WTC11 (cell line): ENCODE data around the gene CHST6. TPM values are rescaled to one million over a fixed set of nuclear protein-coding genes. Genes with fewer than 3 reads are reported as not detected.
"Not testable (repeated sequence)": the region's sequence is repeated elsewhere in the genome, so short reads cannot be mapped to it uniquely, and the experiment has no call there.

Source experiments
- ATAC-seq: fragments of 200-7000 bp; cut with Tn5 transposase; 2 replicates; pipeline ENCODE4 v1.10.0; 2021; ENCODE audit warnings: mild to moderate bottlenecking, moderate library complexity
- CTCF ChIA-PET: fragments of 300-600 bp; sonication (Branson Sonifier 250); formaldehyde crosslinking; loops from one replicate; lab custom pipeline; 2021; ENCODE audit warnings: antibody characterized with exemption; lab: Charles Lee
- POLR2A ChIA-PET: fragments of 350-600 bp; sonication (Branson Sonifier 250); formaldehyde crosslinking; loops from one replicate; lab custom pipeline; 2021; ENCODE audit warnings: antibody characterized with exemption; lab: Charles Lee
- DNase-seq: peaks from one replicate; pipeline ENCODE4 v3.0.0; 2021; ENCODE audit warnings: low spot score
- H3K27ac Mint-ChIP-seq: 2 replicates; pipeline ENCODE4 v1.8.0; 2021; ENCODE audit warnings: mixed read lengths
- H3K27me3 Mint-ChIP-seq: 2 replicates; pipeline ENCODE4 v1.8.0; 2021; ENCODE audit warnings: low read depth, mild to moderate bottlenecking, moderate library complexity, mixed read lengths
- H3K36me3 Mint-ChIP-seq: 2 replicates; pipeline ENCODE4 v1.8.0; 2021; ENCODE audit warnings: mixed read lengths
- H3K4me1 Mint-ChIP-seq: 2 replicates; pipeline ENCODE4 v1.8.0; 2022; ENCODE audit warnings: mixed read lengths
- H3K4me3 Mint-ChIP-seq: 2 replicates; pipeline ENCODE4 v1.8.0; 2021; ENCODE audit warnings: mild to moderate bottlenecking, moderate library complexity, mixed read lengths
- H3K9me3 Mint-ChIP-seq: 2 replicates; pipeline ENCODE4 v1.8.0; 2021; ENCODE audit warnings: mixed read lengths
- E2F4 ChIP-seq: sonication (generic); formaldehyde crosslinking; IDR thresholded peaks from 2 replicates; pipeline ENCODE4 v1.8.1; 2022; ENCODE audit warnings: low read depth, mild to moderate bottlenecking, moderate library complexity, missing genetic modification reagents, borderline replicate concordance
- GABPB1 ChIP-seq: sonication (generic); formaldehyde crosslinking; IDR thresholded peaks from 2 replicates; pipeline ENCODE4 v1.8.1; 2023; ENCODE audit warnings: mild to moderate bottlenecking, missing genetic modification reagents
- GTF2I ChIP-seq: fragments of 250-450 bp; sonication (Bioruptor Pico); conservative IDR thresholded peaks from 2 replicates; pipeline ENCODE4 v1.4.0; 2021; ENCODE audit warnings: mild to moderate bottlenecking
- HMGXB4 ChIP-seq: sonication (generic); formaldehyde crosslinking; IDR thresholded peaks from 2 replicates; pipeline ENCODE4 v1.8.1; 2023; ENCODE audit warnings: mild to moderate bottlenecking, moderate library complexity, missing genetic modification reagents
- IRF1 ChIP-seq: sonication (generic); formaldehyde crosslinking; IDR thresholded peaks from 2 replicates; pipeline ENCODE4 v1.8.0; 2023; ENCODE audit warnings: missing genetic modification reagents
- KAT7 ChIP-seq: sonication (generic); formaldehyde crosslinking; IDR thresholded peaks from 2 replicates; pipeline ENCODE4 v1.8.1; 2023; ENCODE audit warnings: missing genetic modification reagents, mild to moderate bottlenecking, borderline replicate concordance
- MXD4 ChIP-seq: fragments of 250-450 bp; sonication (Bioruptor Pico); IDR thresholded peaks from 2 replicates; pipeline ENCODE4 v1.8.0; 2021; ENCODE audit warnings: mild to moderate bottlenecking, moderate library complexity, borderline replicate concordance
- NFATC4 ChIP-seq: fragments of 250-450 bp; sonication (Bioruptor Pico); IDR thresholded peaks from 2 replicates; pipeline ENCODE4 v1.9.0; 2021; ENCODE audit warnings: mild to moderate bottlenecking
- NFYB ChIP-seq: sonication (generic); formaldehyde crosslinking; conservative IDR thresholded peaks from 2 replicates; pipeline ENCODE4 v1.8.0; 2022; ENCODE audit warnings: low read depth, missing genetic modification reagents
- PRDM15 ChIP-seq: sonication (generic); formaldehyde crosslinking; IDR thresholded peaks from 2 replicates; pipeline ENCODE4 v1.8.0; 2022; ENCODE audit warnings: missing genetic modification reagents
- RELA ChIP-seq: sonication (generic); formaldehyde crosslinking; IDR thresholded peaks from 2 replicates; pipeline ENCODE4 v1.8.1; 2022; ENCODE audit warnings: missing genetic modification reagents, mild to moderate bottlenecking, borderline replicate concordance
- RORB ChIP-seq: fragments of 250-450 bp; sonication (Bioruptor Pico); IDR thresholded peaks from 2 replicates; pipeline ENCODE4 v1.9.0; 2021; ENCODE audit warnings: mild to moderate bottlenecking
- ZNF121 ChIP-seq: sonication (generic); formaldehyde crosslinking; IDR thresholded peaks from 2 replicates; pipeline ENCODE4 v1.8.0; 2023; ENCODE audit warnings: missing genetic modification reagents
- ZNF263 ChIP-seq: sonication (generic); formaldehyde crosslinking; IDR thresholded peaks from 2 replicates; pipeline ENCODE4 v1.8.1; 2022; ENCODE audit warnings: low read depth, mild to moderate bottlenecking, moderate library complexity, missing genetic modification reagents
- total RNA-seq: library from RNA; stranded (reverse); gene quantifications from 3 replicates; pipeline ENCODE4 v1.2.3, GENCODE V29; 2021

The CHST6 gene
- total RNA-seq, 1 experiment from 2014 or later = 20.2 TPM

- no peak for ATAC-seq
- 0 out of 2 replicates have a peak overlapping the region, but pooled peaks have one; percentile 29 for H3K27ac Mint-ChIP-seq
These were observed 65.4 kb downstream of the CHST6 start for GRCh38 chr16:75429621-75430403.

GRCh38 chr16:75426524-75426923 is 68.7 kb downstream of the CHST6 start:
- DNase-seq, ATAC-seq: not testable (repeated sequence)
- CTCF ChIA-PET = interaction anchor here (1.4 kb wide), 1 partner anchor 90 kb away, joined by 3 read pairs; no protein-coding TSS in a partner anchor

More at GRCh38 chr16:75429621-75430403, 65.4 kb downstream of the CHST6 start:
- Mint-ChIP-seq H3K27me3 (0 out of 2 replicates have a peak, but pooled peaks cover 2% of the 10 kb centered on the region), H3K9me3 (no peaks in the 10 kb centered on the region), H3K4me1 (peaks cover 30% of the 10 kb centered on the region), H3K4me3 (no peak overlapping the region; the same call in 1 of the 2 replicates)
- DNase-seq = no peak
- TF ChIP-seq GABPB1 (CRISPR knock-in tag) = no peak
- no peak for TF ChIP-seq IRF1 (CRISPR knock-in tag)
- no peak for TF ChIP-seq ZNF121
- no peak for TF ChIP-seq MXD4 (CRISPR knock-in tag)
- no peak for TF ChIP-seq KAT7 (CRISPR knock-in tag)
- no peak for TF ChIP-seq NFATC4 (CRISPR knock-in tag)
- TF ChIP-seq, all 79 proteins: peak for 0
- ChIA-PET CTCF (interaction anchor here (0.7 to 1.1 kb wide), 2 partner anchors 196 to 567 kb away, joined by 3 read pairs; no protein-coding TSS in a partner anchor), POLR2A (interaction anchor here (0.6 kb wide), 1 partner anchor 10 kb away, joined by 5 read pairs; no protein-coding TSS in a partner anchor)
- peaks cover 7% of the 10 kb centered on the region for H3K36me3 Mint-ChIP-seq

GRCh38 chr16:75424105-75424762 is 71.0 kb downstream of the CHST6 start:
- ATAC-seq = not testable (repeated sequence)
- H3K27ac Mint-ChIP-seq = peak overlapping the region; percentile 80; the same call in 1 of the 2 replicates
- CTCF ChIA-PET = interaction anchor here (1.2 kb wide), 1 partner anchor 39 kb away, joined by 3 read pairs; no protein-coding TSS in a partner anchor

More at GRCh38 chr16:75426524-75426923, 68.7 kb downstream of the CHST6 start:
- H3K27me3 Mint-ChIP-seq, H3K36me3 Mint-ChIP-seq, POLR2A ChIA-PET, H3K9me3 Mint-ChIP-seq, H3K4me3 Mint-ChIP-seq: not testable (repeated sequence)
- Mint-ChIP-seq H3K27ac (peak overlapping the region; percentile 65; the same call in 1 of the 2 replicates), H3K4me1 (peaks cover 33% of the 10 kb centered on the region)

GRCh38 chr16:75423723-75424104 is 71.5 kb downstream of the CHST6 start:
- Mint-ChIP-seq H3K9me3 (no peaks in the 10 kb centered on the region), H3K4me3 (no peak overlapping the region), H3K27me3 (no peaks in the 10 kb centered on the region), H3K4me1 (peaks cover 50% of the 10 kb centered on the region), H3K36me3 (no peaks in the 10 kb centered on the region), H3K27ac (peak overlapping the region; percentile 36)
- POLR2A ChIA-PET = no interaction called here
- CTCF ChIA-PET = interaction anchor here (0.7 to 1.2 kb wide), 2 partner anchors 38 to 136 kb away, joined by 3 to 4 read pairs; no protein-coding TSS in a partner anchor
- ATAC-seq (no peak), DNase-seq (no peak)
- TF ChIP-seq ZNF263 (CRISPR knock-in tag) = no peak
- no peak for TF ChIP-seq NFYB (CRISPR knock-in tag)
- no peak for TF ChIP-seq GTF2I
- no peak for TF ChIP-seq RELA (CRISPR knock-in tag)
- TF ChIP-seq HMGXB4 (CRISPR knock-in tag) = no peak
- no peak for TF ChIP-seq E2F4 (CRISPR knock-in tag)
- no peak for TF ChIP-seq IRF1 (CRISPR knock-in tag)
- TF ChIP-seq PRDM15 (CRISPR knock-in tag) = no peak
- TF ChIP-seq RORB (CRISPR knock-in tag) = no peak

More at GRCh38 chr16:75424105-75424762, 71.0 kb downstream of the CHST6 start:
- H3K27me3 Mint-ChIP-seq, H3K9me3 Mint-ChIP-seq, H3K36me3 Mint-ChIP-seq, POLR2A ChIA-PET, DNase-seq, H3K4me3 Mint-ChIP-seq: not testable (repeated sequence)
- H3K4me1 Mint-ChIP-seq = peaks cover 53% of the 10 kb centered on the region
